GM11168 (cell line): ENCODE measurements around the gene PYGB.

Experiments
- in situ Hi-C: fragments of 300-500 bp; cut with MboI; formaldehyde crosslinking; loops from one replicate; pipeline ENCODE4 v1.12.0; 2022; ENCODE audit warnings: low sequenced_read_pairs; ENCODE audit not compliant: unreplicated experiment

Gene PYGB

GRCh38 chr20:25292176-25292891 is 44.4 kb downstream of the PYGB start:
- in situ Hi-C loops: no loop called here

- in situ Hi-C loops: no loop called here
These were observed 45.6 kb downstream of the PYGB start for GRCh38 chr20:25293507-25293906.

GRCh38 chr20:25293910-25294458 is 46.1 kb downstream of the PYGB start:
- in situ Hi-C loops: no loop called here

- in situ Hi-C loops: no loop called here
These were observed 46.8 kb downstream of the PYGB start for GRCh38 chr20:25294459-25295385.

GRCh38 chr20:25295386-25296093 is 47.7 kb downstream of the PYGB start:
- in situ Hi-C loops: no loop called here

GRCh38 chr20:25296094-25297093 is 48.5 kb downstream of the PYGB start:
- in situ Hi-C loops: no loop called here

- in situ Hi-C loops: no loop called here
These were observed 49.4 kb downstream of the PYGB start for GRCh38 chr20:25297141-25297905.

GRCh38 chr20:25299806-25300205 is 51.9 kb downstream of the PYGB start:
- in situ Hi-C loops: loop anchor here (5.0 kb wide), 1 partner anchor 97 kb away; no protein-coding TSS in a partner anchor

- in situ Hi-C loops: loop anchor here (5.0 kb wide), 1 partner anchor 97 kb away; no protein-coding TSS in a partner anchor
These were observed 52.7 kb downstream of the PYGB start for GRCh38 chr20:25300496-25301170.

GRCh38 chr20:25301357-25301920 is 53.6 kb downstream of the PYGB start:
- in situ Hi-C loops: loop anchor here (5.0 kb wide), 1 partner anchor 96 kb away; no protein-coding TSS in a partner anchor

- in situ Hi-C loops: loop anchor here (5.0 kb wide), 1 partner anchor 95 kb away; no protein-coding TSS in a partner anchor
These were observed 54.7 kb downstream of the PYGB start for GRCh38 chr20:25302596-25302995.

- in situ Hi-C loops: loop anchor here (5.0 kb wide), 1 partner anchor 94 kb away; no protein-coding TSS in a partner anchor
These were observed 55.6 kb downstream of the PYGB start for GRCh38 chr20:25303292-25304024.

GRCh38 chr20:25304025-25304549 is 56.2 kb downstream of the PYGB start:
- in situ Hi-C loops: loop anchor here (5.0 kb wide), 1 partner anchor 93 kb away; no protein-coding TSS in a partner anchor

GRCh38 chr20:25306991-25307903 is 59.4 kb downstream of the PYGB start:
- in situ Hi-C loops: no loop called here

GRCh38 chr20:25308083-25308491 is 60.2 kb downstream of the PYGB start:
- in situ Hi-C loops: no loop called here
